MV-4-11 (cell line): ENCODE data around the gene CPA2.
A peak's percentile ranks its signal among the peaks of the same experiment; 100 is the strongest.

Experiments
- DNase-seq: peaks from one replicate; lab custom pipeline; 2025; lab: John Stamatoyannopoulos, UW

Gene CPA2

DNA sequence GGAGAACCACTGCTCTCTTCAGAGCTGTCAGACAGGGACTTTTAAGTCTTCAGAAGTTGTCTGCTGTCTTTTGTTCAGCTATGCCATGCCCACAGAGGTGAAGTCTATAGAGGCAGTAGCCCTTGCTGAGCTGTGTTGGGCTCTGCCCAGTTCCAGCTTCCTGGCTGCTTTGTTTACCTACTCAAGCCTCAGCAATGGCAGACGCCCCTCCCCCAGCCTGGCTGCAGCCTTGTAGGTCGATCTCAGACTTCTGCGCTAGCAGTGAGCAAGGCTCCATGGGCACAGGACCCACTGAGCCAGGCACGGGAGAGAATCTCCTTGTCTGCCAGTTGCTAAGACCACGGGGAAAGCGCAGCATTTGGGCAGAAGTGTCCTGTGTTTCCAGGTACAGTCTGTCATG, 12.1 kb upstream of the CPA2 start:
- DNase-seq: no peak

- no peak for DNase-seq
Observed at GRCh38 chr7:130256704-130257103, 10.0 kb upstream of the CPA2 start.

DNA sequence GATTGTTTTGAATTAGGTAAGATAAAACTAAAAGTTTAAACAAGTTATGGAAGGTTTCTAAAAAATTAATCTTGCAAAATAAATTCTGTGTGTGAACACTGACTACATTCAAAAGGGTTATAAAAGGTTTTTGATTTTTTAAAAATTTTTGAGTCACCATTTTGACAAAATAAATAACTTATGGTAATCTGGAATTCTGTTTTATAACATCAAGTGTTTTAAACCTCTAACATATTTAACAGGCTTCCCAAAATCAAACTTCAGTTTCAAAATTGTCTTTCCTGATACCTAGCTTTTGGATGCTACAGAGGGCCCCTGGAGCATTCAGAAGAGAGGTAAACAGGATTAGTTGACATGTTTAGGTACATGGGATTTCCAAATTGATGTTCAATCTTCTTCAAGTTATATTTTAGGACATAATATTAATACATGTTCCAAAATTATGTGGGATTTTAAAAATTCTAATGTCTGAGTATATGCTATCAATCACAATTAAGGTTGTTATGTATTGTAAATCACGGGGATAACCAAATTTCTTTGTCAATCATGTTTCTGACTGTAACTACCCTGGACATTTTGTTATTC, 8.1 kb upstream of the CPA2 start:
- no peak for DNase-seq

GRCh38 chr7:130262448-130262847, 4.2 kb upstream of the CPA2 start:
- no peak for DNase-seq

DNA sequence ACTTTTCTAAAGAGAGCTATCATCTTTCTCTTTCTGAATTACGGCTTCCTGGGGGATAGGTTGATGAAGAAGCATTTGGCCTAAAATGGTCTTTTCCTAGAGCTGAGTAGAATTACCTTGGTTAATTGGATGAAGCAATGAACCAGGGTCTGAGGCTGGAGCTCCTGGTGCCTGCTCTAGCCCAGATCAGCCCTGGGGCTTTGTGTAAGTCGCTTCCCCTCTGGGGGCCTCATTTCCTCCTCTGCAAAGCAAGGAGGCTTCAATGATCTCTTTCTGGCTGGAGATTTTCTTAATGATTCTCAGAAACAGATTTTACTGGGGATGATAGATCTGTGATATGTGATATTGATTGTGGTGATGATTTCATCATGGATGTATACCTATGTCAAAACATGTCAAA, 3.5 kb upstream of the CPA2 start:
- DNase-seq: peak; percentile 25

DNA sequence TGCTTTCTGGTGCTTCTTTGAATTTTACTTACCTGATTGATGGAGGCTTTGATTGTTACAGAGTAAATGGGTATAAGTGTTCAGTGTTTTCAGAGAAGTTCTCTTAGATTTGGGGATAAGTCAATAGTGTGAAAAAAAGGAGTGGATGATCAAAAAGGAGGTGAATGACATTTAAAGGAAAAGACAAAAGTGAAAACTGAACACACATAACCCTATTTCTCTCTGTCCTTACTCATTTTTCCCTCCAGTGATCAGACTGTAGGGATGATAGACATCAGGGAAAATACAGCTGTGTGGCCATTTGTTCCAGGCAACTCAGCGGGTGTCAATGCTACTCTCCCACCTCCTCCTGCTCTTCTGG, 278 bp downstream of the CPA2 start:
- DNase-seq: no peak

GRCh38 chr7:130268463-130269317, 2.0 kb downstream of the CPA2 start:
- DNase-seq: no peak

- no peak for DNase-seq
Observed at GRCh38 chr7:130269318-130269694, 2.6 kb downstream of the CPA2 start.

DNA sequence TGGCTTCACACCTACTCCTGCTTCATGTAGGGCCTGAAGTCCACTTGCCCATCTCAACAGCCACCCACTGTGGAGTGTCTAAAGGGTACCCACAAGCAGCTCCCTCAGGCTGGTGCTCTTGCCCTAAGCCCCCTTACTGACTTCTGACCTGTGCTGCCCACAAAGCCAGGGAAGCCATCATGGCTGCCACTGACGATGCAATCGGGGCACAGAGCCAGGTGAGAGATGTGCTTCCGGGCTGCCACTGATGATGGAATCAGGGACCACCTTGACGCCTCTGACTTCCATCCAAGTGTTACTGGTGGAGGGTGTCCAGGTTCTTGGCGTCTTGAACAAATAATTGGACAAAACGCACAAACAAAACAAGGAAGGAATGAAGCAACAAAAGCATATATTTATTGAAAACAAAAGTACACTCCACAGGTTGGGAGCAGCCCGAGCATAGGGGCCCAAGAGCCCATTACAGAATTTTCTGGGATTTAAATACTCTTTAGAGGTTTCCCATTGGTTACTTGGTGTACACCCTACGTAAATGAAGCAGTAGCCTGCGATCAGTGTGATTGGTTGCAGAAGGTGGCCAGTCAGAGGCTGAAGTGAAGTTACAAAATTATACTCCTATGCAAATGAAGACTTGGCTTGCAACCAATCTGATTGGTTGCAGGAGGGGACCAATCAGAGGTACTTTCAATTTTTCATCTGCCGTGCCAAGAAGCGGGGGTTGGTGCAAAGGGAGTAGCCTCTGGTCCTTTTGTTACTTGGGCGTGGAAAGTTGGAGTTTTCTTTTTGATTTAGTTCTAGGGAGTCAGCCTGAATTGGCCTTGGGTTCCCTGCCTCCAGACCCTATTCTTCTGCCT, 4.5 kb downstream of the CPA2 start:
- no peak for DNase-seq

DNA sequence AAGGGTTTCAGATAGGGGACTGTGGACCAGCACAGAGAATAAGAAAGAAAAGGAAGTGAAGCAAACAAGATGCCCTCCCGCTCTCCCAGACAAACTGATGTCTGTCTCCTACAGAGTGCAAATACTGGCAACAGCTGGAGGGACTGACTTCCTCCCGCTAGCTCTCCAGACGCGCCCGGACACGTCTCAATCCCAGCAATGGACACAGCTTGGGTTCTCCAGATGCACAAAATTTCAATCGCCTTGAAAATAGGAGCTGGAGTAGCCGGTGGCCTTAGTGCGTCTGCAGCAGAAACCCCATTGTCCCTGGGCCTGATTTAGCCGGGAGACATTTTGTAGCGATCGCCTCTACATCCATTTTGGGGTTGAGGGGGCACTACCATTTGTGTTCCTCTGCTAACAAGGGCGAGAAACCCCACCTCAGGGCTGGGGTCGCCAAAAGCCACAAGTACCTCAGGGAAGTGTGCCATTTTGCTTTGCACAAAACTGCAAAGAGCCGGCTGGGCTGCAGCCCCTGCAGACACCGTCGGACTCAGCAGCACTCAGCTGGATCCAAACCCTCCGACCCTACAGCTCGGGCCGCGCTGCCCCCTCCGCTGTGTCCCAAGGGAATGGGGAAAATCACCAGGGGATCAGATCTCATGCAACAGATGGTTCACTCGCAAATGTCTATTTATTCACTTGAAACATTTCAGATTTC, 5.9 kb downstream of the CPA2 start:
- DNase-seq: peak; percentile 36

- DNase-seq: peak; percentile 61
Observed at GRCh38 chr7:130273081-130273932, 6.6 kb downstream of the CPA2 start.

DNA sequence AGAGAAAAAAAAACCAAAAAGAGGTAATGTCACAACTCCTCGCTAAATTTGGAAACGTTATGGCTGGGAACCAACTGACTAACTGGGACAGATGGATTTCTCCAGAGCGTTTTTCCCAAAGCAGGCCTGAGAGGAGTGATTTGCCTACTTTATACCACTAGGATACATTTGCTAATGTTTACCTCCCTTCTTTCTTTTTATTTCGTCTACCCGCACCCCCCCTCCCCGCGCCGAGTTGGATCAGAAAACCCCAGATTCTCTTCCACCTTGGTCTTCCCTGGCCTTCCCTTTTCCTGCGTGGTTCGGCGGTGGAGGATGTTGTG, 7.2 kb downstream of the CPA2 start:
- DNase-seq: no peak

- DNase-seq: no peak
Observed at GRCh38 chr7:130274296-130274695, 7.6 kb downstream of the CPA2 start.

DNA sequence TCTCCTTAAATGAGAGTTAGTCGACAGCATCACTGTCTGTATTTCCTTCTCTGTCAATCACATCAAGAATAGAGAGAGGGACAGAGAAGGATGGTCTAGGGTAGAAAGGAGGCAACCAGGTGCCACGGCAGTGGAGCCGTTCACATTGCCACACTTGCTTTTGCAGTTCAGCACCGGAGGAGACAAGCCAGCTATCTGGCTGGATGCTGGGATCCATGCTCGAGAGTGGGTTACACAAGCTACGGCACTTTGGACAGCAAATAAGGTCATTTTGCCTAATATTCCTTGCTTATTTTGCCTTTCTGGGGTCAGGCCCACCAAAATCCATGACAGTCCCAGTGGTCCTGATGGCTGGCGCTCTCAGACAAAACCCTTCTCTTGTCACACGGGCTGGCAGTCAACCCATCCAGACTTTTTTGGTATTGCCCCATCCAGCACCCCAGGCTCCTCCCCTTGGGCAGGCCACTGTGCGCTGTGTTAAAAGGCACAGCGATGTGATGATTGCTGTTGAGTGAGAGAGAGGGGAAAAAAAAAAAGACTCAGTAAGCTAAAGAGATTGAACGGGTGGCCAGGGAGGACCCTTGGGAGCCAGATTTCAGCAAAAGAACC, 8.4 kb downstream of the CPA2 start:
- peak; percentile 26 for DNase-seq

DNA sequence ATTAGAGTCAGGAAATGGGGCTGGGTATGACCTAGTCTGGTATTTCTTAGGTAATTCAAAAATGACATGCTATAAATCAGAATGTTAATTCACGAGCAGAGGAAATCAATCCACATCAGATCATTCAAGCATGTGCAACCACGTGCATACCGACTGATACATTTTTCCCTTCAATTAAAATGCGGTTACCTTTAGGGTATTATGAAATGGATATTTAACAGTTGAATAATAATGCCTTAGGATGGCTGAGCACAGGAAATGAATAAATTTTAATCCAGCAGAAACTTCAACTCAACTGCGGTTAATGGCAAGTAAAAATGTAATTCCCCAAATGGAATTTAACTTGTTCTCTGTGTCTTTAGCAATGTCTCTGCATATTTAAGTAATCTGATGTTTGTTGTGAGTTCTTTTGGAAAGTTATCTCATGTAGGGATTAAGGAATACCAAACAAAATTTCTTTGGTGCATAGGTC, 9.2 kb downstream of the CPA2 start:
- no peak for DNase-seq

- DNase-seq: peak; percentile 6
Observed at GRCh38 chr7:130276796-130277762, 10.4 kb downstream of the CPA2 start.

- DNase-seq: peak; percentile 15
Observed at GRCh38 chr7:130277763-130278643, 11.3 kb downstream of the CPA2 start.

DNA sequence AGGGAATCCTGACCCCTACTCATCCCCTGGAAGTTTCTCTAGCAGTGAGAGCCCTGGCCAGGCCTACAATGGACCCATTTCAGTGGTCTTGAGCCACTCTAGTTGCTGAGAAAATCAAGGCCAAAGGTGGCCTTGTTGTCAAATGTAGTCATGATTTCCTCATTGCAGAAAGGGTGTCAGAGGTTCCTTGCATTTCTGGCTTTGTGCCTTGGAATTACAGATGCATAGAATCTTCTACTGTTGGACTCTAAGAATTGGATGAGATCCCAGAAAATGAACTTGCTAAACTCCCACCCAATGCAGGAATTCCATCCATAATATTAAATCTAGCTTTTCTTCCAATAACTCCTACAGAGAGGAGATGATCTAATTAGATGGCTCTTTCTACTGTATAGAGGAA, 12.2 kb downstream of the CPA2 start:
- no peak for DNase-seq

DNA sequence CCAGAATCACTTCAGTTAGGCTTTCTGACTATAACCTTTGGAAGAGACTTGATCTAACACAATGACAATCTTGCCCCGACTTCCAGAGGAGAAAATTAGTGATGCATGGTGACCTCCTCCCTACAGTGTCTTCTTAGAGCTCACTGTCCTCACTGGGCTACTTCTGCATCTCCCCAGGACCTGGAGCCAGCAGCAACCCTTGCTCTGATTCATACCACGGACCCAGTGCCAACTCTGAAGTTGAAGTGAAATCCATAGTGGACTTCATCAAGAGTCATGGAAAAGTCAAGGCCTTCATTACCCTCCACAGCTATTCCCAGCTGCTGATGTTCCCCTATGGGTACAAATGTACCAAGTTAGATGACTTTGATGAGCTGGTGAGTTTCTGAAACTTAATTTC, 12.6 kb downstream of the CPA2 start:
- DNase-seq: no peak
